Measurements from ENCODE around the gene FGD3.

DNA sequence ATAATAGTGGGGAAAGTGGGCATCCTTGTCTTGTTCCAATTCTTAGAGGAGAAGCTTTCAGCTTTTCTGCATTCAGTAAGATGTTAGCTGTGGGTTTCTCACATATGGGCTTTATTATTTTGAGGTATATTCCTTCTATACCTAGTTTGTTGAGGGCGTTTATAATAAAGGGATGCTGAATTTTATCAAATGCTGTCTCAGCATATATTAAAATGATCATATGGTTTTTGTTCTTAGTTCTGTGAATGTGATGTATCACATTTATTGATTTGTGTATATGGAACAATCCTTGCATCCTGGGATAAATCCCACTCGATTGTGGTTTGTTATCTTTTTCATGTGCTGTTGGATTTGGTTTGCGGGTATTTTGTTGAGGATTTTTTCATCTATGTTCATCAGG lies 43.1 kb downstream of the FGD3 start:
- TF ChIP-seq, protein P1, sequence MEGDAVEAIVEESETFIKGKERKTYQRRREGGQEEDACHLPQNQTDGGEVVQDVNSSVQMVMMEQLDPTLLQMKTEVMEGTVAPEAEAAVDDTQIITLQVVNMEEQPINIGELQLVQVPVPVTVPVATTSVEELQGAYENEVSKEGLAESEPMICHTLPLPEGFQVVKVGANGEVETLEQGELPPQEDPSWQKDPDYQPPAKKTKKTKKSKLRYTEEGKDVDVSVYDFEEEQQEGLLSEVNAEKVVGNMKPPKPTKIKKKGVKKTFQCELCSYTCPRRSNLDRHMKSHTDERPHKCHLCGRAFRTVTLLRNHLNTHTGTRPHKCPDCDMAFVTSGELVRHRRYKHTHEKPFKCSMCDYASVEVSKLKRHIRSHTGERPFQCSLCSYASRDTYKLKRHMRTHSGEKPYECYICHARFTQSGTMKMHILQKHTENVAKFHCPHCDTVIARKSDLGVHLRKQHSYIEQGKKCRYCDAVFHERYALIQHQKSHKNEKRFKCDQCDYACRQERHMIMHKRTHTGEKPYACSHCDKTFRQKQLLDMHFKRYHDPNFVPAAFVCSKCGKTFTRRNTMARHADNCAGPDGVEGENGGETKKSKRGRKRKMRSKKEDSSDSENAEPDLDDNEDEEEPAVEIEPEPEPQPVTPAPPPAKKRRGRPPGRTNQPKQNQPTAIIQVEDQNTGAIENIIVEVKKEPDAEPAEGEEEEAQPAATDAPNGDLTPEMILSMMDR (IDR thresholded peaks at IDR 0.05) = no peak
- TF ChIP-seq EZH2 (IDR thresholded peaks at IDR 0.05; ENCODE audit: borderline replicate concordance, insufficient read depth, low read depth, low read length, poor library complexity, severe bottlenecking) = no peak

All from B cell (primary cell).